ENCODE measurements around the gene TOM1L1.

Gene TOM1L1

GRCh38 chr17:54983260-54983659 is 82.6 kb downstream of the TOM1L1 start:
- no peaks in the 10 kb centered on the region for H3K9me3 Mint-ChIP-seq
- H3K4me3 Mint-ChIP-seq = no peak overlapping the region
- DNase-seq (ENCODE audit: low spot score in 2 of 2) (no peak), ATAC-seq (no peak)
- H3K36me3 Mint-ChIP-seq = no peaks in the 10 kb centered on the region
- peaks cover 6% of the 10 kb centered on the region for H3K4me1 Mint-ChIP-seq
- H3K27ac Mint-ChIP-seq = no peak overlapping the region

GRCh38 chr17:54985476-54985875 is 84.8 kb downstream of the TOM1L1 start:
- Mint-ChIP-seq H3K36me3 (no peaks in the 10 kb centered on the region), H3K9me3 (no peaks in the 10 kb centered on the region), H3K4me3 (no peak overlapping the region), H3K27ac (no peak overlapping the region), H3K4me1 (no peaks in the 10 kb centered on the region)
- DNase-seq (ENCODE audit: low spot score in 2 of 2) (no peak), ATAC-seq (no peak)

DNA sequence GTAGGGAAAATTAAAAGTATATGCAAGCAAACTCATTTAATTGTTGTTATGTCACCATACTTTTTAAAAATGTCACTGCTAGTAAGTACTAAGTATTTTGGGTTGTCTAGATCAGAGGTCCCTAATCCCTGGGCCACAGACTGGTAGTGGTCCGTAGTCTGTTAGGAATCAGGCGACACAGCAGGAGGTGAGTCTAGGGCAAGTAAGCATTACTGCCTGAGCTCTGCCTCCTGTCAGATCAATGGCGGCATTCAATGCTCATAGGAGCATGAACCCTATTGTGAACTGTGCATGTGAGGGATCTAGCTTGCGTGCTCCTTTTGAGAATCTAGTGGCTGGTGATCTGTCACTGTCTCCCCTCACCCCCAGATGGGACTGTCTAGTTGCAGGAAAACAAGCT is 89.5 kb downstream of the TOM1L1 start:
- no peak overlapping the region for H3K27ac Mint-ChIP-seq
- H3K9me3 Mint-ChIP-seq = no peaks in the 10 kb centered on the region
- H3K4me3 Mint-ChIP-seq = no peak overlapping the region
- no peak for DNase-seq (ENCODE audit: low spot score in 2 of 2)
- ATAC-seq = no peak
- H3K4me1 Mint-ChIP-seq = no peaks in the 10 kb centered on the region
- H3K36me3 Mint-ChIP-seq = no peaks in the 10 kb centered on the region

- Mint-ChIP-seq H3K27ac (no peak overlapping the region), H3K9me3 (no peaks in the 10 kb centered on the region), H3K4me1 (no peaks in the 10 kb centered on the region), H3K4me3 (no peak overlapping the region), H3K36me3 (no peaks in the 10 kb centered on the region)
- DNase-seq (ENCODE audit: low spot score in 2 of 2) (no peak), ATAC-seq (no peak)
Observed at GRCh38 chr17:54991567-54991966, 90.9 kb downstream of the TOM1L1 start.

GRCh38 chr17:54992797-54993639 is 92.4 kb downstream of the TOM1L1 start:
- ATAC-seq (peak; percentile 57), DNase-seq (ENCODE audit: low spot score in 2 of 2) (no peak)
- Mint-ChIP-seq H3K36me3 (no peaks in the 10 kb centered on the region), H3K9me3 (no peaks in the 10 kb centered on the region), H3K4me3 (no peak overlapping the region), H3K27ac (no peak overlapping the region), H3K4me1 (no peaks in the 10 kb centered on the region)

DNA sequence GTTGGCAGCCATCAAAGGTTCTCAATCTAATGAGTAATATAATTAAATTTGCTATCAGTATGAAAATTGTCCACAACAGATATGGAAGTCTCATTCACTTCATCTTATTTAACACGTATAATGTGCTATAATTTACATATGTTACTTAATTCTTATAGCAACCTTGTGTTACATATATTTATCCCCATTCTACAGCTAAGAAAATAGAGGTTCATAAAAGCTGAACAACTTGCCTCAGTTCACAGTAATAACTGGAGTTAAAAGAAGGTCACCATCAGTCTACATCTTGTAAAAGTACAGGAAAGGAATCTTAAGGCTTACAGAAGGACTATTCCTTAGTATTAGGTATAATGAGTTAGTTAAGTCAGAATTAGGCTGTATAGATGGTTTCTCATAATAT is 95.8 kb downstream of the TOM1L1 start:
- Mint-ChIP-seq H3K4me3 (no peak overlapping the region), H3K9me3 (no peaks in the 10 kb centered on the region), H3K27ac (no peak overlapping the region), H3K36me3 (no peaks in the 10 kb centered on the region), H3K4me1 (no peaks in the 10 kb centered on the region)
- no peak for ATAC-seq
- no peak for DNase-seq (ENCODE audit: low spot score in 2 of 2)

DNA sequence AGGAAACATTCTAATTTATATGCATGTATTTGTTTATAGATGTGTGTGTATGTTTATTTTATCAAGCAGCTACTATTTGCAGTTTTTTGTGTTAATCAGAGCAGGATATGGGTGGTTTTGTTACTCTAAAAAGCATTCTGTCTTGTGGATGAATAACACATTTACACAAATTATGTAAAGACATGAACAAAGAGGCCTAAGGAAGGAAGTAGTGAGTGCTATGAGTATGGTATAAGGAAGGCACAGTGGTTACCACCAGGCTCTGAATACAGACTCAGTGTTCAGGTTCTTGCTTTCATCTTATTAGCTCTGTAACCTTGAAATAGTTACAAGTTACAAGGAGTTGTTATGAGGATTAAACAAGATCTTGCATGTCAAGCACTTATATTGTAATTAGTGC is 101.8 kb downstream of the TOM1L1 start:
- Mint-ChIP-seq H3K9me3 (no peaks in the 10 kb centered on the region), H3K27ac (no peak overlapping the region), H3K36me3 (no peaks in the 10 kb centered on the region), H3K4me3 (no peak overlapping the region), H3K4me1 (no peaks in the 10 kb centered on the region)
- ATAC-seq = no peak
- no peak for DNase-seq (ENCODE audit: low spot score in 2 of 2)

DNA sequence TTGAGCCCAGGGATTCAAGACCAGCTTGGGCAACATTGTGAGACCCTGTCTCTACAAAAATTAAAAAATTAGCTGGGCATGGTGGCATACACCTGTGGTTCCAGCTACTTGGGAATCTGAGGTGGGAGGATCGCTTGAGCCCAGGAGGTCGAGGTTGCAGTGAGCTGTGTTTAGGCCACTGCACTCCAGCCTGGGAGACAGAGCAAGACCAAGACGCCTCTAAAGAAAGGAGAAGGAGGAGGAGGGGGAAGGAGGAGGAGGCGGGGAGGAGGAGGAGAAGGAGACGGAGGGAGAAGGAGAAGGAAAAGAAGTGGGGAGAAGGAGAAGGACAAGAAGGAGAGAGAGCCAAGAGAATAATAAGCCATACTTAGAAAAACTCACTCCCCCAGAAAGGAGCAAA is 103.8 kb downstream of the TOM1L1 start:
- no peak for ATAC-seq
- H3K4me1 Mint-ChIP-seq = no peaks in the 10 kb centered on the region
- H3K36me3 Mint-ChIP-seq = no peaks in the 10 kb centered on the region

DNA sequence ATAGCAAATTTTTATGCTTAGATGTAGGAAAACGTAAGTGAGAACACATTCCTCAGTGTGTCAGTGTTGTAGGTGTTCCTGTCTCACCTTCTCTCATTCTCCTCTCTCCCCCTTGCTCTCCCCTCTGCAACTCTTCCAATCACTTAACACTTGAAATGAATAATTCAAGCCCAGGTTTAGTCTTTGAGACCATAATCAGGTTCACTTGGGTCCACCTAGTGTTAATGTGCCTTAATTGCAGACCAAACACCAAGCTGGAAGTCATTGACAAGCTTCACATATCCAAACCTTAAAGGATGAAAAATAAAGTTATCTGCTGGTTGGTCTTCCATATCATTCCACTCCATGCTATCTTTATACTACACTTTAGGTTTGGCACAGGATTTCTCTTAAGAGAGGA is 104.9 kb downstream of the TOM1L1 start:
- no peaks in the 10 kb centered on the region for H3K9me3 Mint-ChIP-seq
- no peak for DNase-seq (ENCODE audit: low spot score in 2 of 2)
- no peak overlapping the region for H3K4me3 Mint-ChIP-seq

More for the DNA sequence above, 103.8 kb downstream of the TOM1L1 start:
- Mint-ChIP-seq H3K27ac (no peak overlapping the region), H3K4me3 (no peak overlapping the region), H3K9me3 (no peaks in the 10 kb centered on the region)
- no peak for DNase-seq (ENCODE audit: low spot score in 2 of 2)

More for the DNA sequence above, 104.9 kb downstream of the TOM1L1 start:
- no peak for ATAC-seq
- H3K4me1 Mint-ChIP-seq = no peaks in the 10 kb centered on the region
- no peak overlapping the region for H3K27ac Mint-ChIP-seq
- H3K36me3 Mint-ChIP-seq = no peaks in the 10 kb centered on the region

Measured in stimulated activated effector memory CD8-positive, alpha-beta T cell treated with anti-CD3 and anti-CD28 coated beads, Interleukin-12 subunit alpha, Interleukin-12 subunit beta, amount 100 ng/mL, for 72 hours (primary cell).